PFSK-1 (cell line): ENCODE results near the gene TMEM205. TPM values are rescaled to one million over a fixed set of nuclear protein-coding genes. Genes with fewer than 3 reads are reported as not detected.

Experiments
- FOXP2 ChIP-seq: optimal IDR thresholded peaks from 2 replicates; pipeline ENCODE3; 2011; ENCODE audit warnings: borderline replicate concordance, control low read depth, inconsistent platforms; ENCODE audit not compliant: insufficient read depth; ENCODE audit errors: extremely low read length, extremely low read depth
- POLR2AphosphoS5 ChIP-seq: IDR thresholded peaks from 2 replicates; pipeline ENCODE4 v1.6.1; 2012; ENCODE audit warnings: low read depth, mild to moderate bottlenecking, control low read depth, low read length, moderate library complexity
- SIN3A ChIP-seq: IDR thresholded peaks from 2 replicates; pipeline ENCODE4 v1.6.1; 2012; ENCODE audit warnings: mild to moderate bottlenecking, low read length, moderate library complexity, borderline replicate concordance; ENCODE audit not compliant: insufficient read depth
- TAF1 ChIP-seq: IDR thresholded peaks from 2 replicates; pipeline ENCODE4 v1.6.1; 2012; ENCODE audit warnings: low read length, control low read depth, borderline replicate concordance; ENCODE audit not compliant: insufficient read depth
- polyA plus RNA-seq: library from polyadenylated mRNA; unstranded; fragments of >200 nt; gene quantifications from one replicate; pipeline ENCODE4 v1.2.1, GENCODE V29; 2012; ENCODE audit warnings: low read depth, missing spikeins; ENCODE audit not compliant: insufficient read length
- TF ChIP-seq, protein P1 (sequence below), 2 experiments: IDR thresholded peaks; 2 replicates each; pipeline versions ENCODE4 v1.6.1 to v1.8.0; 2011 to 2012; ENCODE audit warnings: low read depth in 2 of 2, low read length in 2 of 2, control low read depth in 1 of 2, inconsistent platforms in 1 of 2, mild to moderate bottlenecking in 1 of 2, moderate library complexity in 1 of 2; ENCODE audit not compliant: insufficient read depth in 1 of 2

Gene TMEM205
- polyA plus RNA-seq = 3.3 TPM

DNA sequence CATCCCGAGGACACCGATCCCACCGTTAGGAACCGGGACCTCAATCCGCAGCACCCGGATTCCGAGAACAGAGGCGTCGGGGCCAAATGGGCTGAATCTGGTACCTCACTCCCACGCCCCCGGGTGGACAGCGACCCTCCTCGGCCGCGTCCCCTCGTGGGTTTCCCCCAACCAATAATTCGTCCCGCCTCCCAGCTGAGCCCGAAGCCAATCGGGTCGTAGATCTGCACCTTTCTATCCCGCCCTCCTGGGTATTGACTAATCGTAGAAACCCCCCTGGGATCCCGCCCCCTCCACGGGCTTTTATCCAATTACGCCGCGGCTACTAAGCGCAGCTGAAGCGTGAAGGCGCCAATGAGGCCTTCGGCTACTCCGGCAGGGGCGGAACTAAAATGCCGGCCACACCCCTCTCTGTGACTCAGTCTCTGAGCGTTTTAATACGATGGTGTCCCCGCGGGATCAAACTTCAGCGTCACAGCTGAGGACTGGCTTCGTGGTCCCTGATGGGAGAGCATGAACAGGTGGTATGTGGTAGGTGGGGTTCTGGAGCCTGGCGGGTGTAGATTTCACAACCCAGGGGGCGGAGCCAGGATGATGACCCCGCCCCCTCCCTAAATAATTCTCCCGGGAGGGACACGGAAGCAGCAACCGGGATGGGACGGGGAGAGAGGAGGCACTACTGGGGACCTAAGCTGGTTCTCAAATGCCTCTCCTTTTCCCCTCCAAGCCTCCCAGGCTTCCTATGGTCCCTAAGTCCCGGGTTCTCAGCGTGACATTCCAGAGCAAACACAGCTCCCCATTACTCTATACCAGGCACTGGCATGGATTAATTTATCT, at the start of gene TMEM205, which contains the start of gene CCDC159:
Gene TMEM205 (minus strand): TSS at position 165 of the 837 bp plus-strand sequence. CDS start 649 bp downstream, outside the sequence.
Gene CCDC159 (plus strand): TSS at position 416 of the 837 bp plus-strand sequence. CDS start 88 bp downstream, at position 504.
- no peak for TF ChIP-seq SIN3A
- no peak for TF ChIP-seq POLR2AphosphoS5
- TF ChIP-seq, protein P1, sequence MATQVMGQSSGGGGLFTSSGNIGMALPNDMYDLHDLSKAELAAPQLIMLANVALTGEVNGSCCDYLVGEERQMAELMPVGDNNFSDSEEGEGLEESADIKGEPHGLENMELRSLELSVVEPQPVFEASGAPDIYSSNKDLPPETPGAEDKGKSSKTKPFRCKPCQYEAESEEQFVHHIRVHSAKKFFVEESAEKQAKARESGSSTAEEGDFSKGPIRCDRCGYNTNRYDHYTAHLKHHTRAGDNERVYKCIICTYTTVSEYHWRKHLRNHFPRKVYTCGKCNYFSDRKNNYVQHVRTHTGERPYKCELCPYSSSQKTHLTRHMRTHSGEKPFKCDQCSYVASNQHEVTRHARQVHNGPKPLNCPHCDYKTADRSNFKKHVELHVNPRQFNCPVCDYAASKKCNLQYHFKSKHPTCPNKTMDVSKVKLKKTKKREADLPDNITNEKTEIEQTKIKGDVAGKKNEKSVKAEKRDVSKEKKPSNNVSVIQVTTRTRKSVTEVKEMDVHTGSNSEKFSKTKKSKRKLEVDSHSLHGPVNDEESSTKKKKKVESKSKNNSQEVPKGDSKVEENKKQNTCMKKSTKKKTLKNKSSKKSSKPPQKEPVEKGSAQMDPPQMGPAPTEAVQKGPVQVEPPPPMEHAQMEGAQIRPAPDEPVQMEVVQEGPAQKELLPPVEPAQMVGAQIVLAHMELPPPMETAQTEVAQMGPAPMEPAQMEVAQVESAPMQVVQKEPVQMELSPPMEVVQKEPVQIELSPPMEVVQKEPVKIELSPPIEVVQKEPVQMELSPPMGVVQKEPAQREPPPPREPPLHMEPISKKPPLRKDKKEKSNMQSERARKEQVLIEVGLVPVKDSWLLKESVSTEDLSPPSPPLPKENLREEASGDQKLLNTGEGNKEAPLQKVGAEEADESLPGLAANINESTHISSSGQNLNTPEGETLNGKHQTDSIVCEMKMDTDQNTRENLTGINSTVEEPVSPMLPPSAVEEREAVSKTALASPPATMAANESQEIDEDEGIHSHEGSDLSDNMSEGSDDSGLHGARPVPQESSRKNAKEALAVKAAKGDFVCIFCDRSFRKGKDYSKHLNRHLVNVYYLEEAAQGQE (IDR thresholded peaks at IDR 0.05; ENCODE audit: insufficient read depth in 1 of 2, low read depth in 2 of 2, low read length in 2 of 2) = no peak
- TF ChIP-seq FOXP2 = no peak
- no peak for TF ChIP-seq TAF1

GRCh38 chr19:11390933-11391680, 45.0 kb upstream of the TMEM205 start:
- TF ChIP-seq, protein P1 (IDR thresholded peaks at IDR 0.05; ENCODE audit: insufficient read depth in 1 of 2, low read depth in 2 of 2, low read length in 2 of 2) = no peak
- no peak for TF ChIP-seq TAF1
- no peak for TF ChIP-seq POLR2AphosphoS5
- TF ChIP-seq SIN3A = no peak
- no peak for TF ChIP-seq FOXP2

- TF ChIP-seq, protein P1 (IDR thresholded peaks at IDR 0.05; ENCODE audit: insufficient read depth in 1 of 2, low read depth in 2 of 2, low read length in 2 of 2) = no peak
- no peak for TF ChIP-seq FOXP2
- TF ChIP-seq TAF1 = no peak
- no peak for TF ChIP-seq SIN3A
- no peak for TF ChIP-seq POLR2AphosphoS5
Observed at GRCh38 chr19:11390359-11390758, 44.3 kb upstream of the TMEM205 start.

DNA sequence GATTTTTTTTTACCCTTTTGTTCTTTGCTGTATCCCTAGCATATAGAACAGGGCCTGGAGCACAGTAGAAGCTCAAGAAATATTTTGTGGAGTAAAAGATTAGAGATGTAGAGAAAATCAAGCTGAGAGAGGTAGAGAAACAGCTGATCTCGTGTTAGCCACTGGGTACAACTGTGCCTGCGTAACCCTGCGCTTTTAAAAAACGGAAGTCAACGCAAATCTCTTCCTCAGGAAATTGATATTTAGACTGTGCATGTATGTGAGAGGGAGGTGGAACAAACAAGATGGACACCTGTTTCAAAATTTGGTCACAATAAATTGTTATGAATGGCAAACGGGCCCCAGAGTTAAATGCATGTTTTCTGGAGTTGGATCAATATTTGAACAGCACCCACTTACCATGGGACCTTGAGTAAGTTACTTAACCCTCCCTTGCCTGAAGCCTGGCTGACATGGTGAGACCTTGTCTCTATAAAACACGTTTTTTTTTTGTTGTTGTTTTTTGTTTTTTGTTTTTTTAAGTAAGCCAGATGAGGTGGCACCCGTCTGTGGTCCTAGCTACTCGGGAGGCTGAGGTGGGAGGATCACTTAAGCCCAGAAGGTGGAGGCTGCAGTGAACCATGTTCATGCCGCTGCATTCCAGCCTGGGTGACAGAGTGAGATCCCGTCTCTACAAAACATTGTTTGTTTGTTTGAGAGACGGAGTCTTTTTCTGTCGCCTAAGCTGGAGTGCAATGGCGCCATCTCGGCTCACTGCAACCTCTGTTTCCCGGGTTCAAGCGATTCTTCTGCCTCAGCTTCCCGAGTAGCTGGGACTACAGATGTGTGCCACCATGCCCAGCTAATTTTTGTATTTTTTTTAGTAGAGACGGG, 41.3 kb upstream of the TMEM205 start:
- TF ChIP-seq FOXP2 = no peak

DNA sequence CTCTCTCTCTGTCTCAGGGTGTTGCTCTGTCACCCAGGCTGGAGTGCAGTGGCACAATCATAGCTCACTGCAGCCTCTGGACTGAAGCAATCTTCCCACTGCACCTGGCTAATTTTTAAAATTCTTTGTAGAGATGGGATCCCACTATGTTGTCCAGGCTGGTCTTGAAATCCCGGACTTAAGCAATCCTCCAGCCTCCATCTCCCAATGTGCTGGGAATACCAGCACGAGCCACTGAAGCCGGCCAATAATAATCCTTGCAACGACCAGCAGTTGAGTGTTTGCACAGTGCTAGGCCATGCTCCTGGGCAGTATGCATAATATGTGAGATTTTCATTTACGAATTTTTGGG, 38.7 kb upstream of the TMEM205 start:
- no peak for TF ChIP-seq SIN3A
- no peak for TF ChIP-seq POLR2AphosphoS5
- TF ChIP-seq TAF1 = no peak
- TF ChIP-seq, protein P1 (IDR thresholded peaks at IDR 0.05; ENCODE audit: insufficient read depth in 1 of 2, low read depth in 2 of 2, low read length in 2 of 2) = no peak
- no peak for TF ChIP-seq FOXP2
